ENCODE measurements around the gene CDK10. TPM values are rescaled to one million over a fixed set of nuclear protein-coding genes. Genes with fewer than 3 reads are reported as not detected.

The CDK10 gene
- total RNA-seq, 1 donor from 2014 or later, result 83.2 TPM

GRCh38 chr16:89672177-89672941 lies 14.1 kb upstream of the CDK10 start:
- no peak for TF ChIP-seq CTCF (IDR thresholded peaks at IDR 0.05; ENCODE audit: unreplicated experiment)
- Mint-ChIP-seq H3K9me3 (ENCODE audit: unreplicated experiment) (no peaks in the 10 kb centered on the region), H3K4me3 (ENCODE audit: unreplicated experiment) (no peak overlapping the region), H3K4me1 (ENCODE audit: unreplicated experiment) (no peaks in the 10 kb centered on the region), H3K27me3 (ENCODE audit: unreplicated experiment) (peaks cover 2% of the 10 kb centered on the region), H3K27ac (ENCODE audit: unreplicated experiment) (no peak overlapping the region), H3K36me3 (ENCODE audit: low read depth, unreplicated experiment) (peaks cover 26% of the 10 kb centered on the region)
- no peak for DNase-seq (ENCODE audit: low spot score)

- no peaks in the 10 kb centered on the region for H3K4me1 Mint-ChIP-seq (ENCODE audit: unreplicated experiment)
- H3K27ac Mint-ChIP-seq (ENCODE audit: unreplicated experiment), result no peak overlapping the region
- no peak overlapping the region for H3K4me3 Mint-ChIP-seq (ENCODE audit: unreplicated experiment)
- no peak for TF ChIP-seq CTCF (IDR thresholded peaks at IDR 0.05; ENCODE audit: unreplicated experiment)
- peaks cover 4% of the 10 kb centered on the region for H3K9me3 Mint-ChIP-seq (ENCODE audit: unreplicated experiment)
- peaks cover 4% of the 10 kb centered on the region for H3K27me3 Mint-ChIP-seq (ENCODE audit: unreplicated experiment)
- H3K36me3 Mint-ChIP-seq (ENCODE audit: low read depth, unreplicated experiment), result peaks cover 28% of the 10 kb centered on the region
- DNase-seq (ENCODE audit: low spot score), result no peak
These were observed 8.2 kb upstream of the CDK10 start for GRCh38 chr16:89678258-89678657.

GRCh38 chr16:89685916-89686315 lies 573 bp upstream of the CDK10 start:
- TF ChIP-seq CTCF (IDR thresholded peaks at IDR 0.05; ENCODE audit: unreplicated experiment), result no peak
- H3K9me3 Mint-ChIP-seq (ENCODE audit: unreplicated experiment), result peaks cover 10% of the 10 kb centered on the region
- peaks cover 10% of the 10 kb centered on the region for H3K27me3 Mint-ChIP-seq (ENCODE audit: unreplicated experiment)
- H3K36me3 Mint-ChIP-seq (ENCODE audit: low read depth, unreplicated experiment), result peaks cover 46% of the 10 kb centered on the region
- peak overlapping the region; percentile 77 for H3K4me3 Mint-ChIP-seq (ENCODE audit: unreplicated experiment)
- no peak for DNase-seq (ENCODE audit: low spot score)
- H3K4me1 Mint-ChIP-seq (ENCODE audit: unreplicated experiment), result peaks cover 6% of the 10 kb centered on the region
- H3K27ac Mint-ChIP-seq (ENCODE audit: unreplicated experiment), result no peak overlapping the region

- peaks cover 10% of the 10 kb centered on the region for H3K27me3 Mint-ChIP-seq (ENCODE audit: unreplicated experiment)
- peak overlapping the region; percentile 93 for H3K4me3 Mint-ChIP-seq (ENCODE audit: unreplicated experiment)
- no peak for TF ChIP-seq CTCF (IDR thresholded peaks at IDR 0.05; ENCODE audit: unreplicated experiment)
- peaks cover 40% of the 10 kb centered on the region for H3K36me3 Mint-ChIP-seq (ENCODE audit: low read depth, unreplicated experiment)
- peaks cover 8% of the 10 kb centered on the region for H3K9me3 Mint-ChIP-seq (ENCODE audit: unreplicated experiment)
- peaks cover 6% of the 10 kb centered on the region for H3K4me1 Mint-ChIP-seq (ENCODE audit: unreplicated experiment)
- H3K27ac Mint-ChIP-seq (ENCODE audit: unreplicated experiment), result peak overlapping the region; percentile 48
- no peak for DNase-seq (ENCODE audit: low spot score)
These were observed 827 bp downstream of the CDK10 start for GRCh38 chr16:89687092-89687940.

- Mint-ChIP-seq H3K27me3 (ENCODE audit: unreplicated experiment) (peaks cover 12% of the 10 kb centered on the region), H3K27ac (ENCODE audit: unreplicated experiment) (no peak overlapping the region), H3K4me1 (ENCODE audit: unreplicated experiment) (peaks cover 6% of the 10 kb centered on the region), H3K4me3 (ENCODE audit: unreplicated experiment) (peak overlapping the region; percentile 65), H3K9me3 (ENCODE audit: unreplicated experiment) (peaks cover 6% of the 10 kb centered on the region), H3K36me3 (ENCODE audit: low read depth, unreplicated experiment) (peaks cover 33% of the 10 kb centered on the region)
- no peak for DNase-seq (ENCODE audit: low spot score)
- TF ChIP-seq CTCF (IDR thresholded peaks at IDR 0.05; ENCODE audit: unreplicated experiment), result no peak
These were observed 1.9 kb downstream of the CDK10 start for GRCh38 chr16:89688395-89688794.
